Activated gamma-delta T cell (primary cell): Measurements from ENCODE around the gene AOPEP.
"Not testable (repeated sequence)": the region's sequence is repeated elsewhere in the genome, so short reads cannot be mapped to it uniquely, and the experiment has no call there.

ENCODE experiments used
- DNase-seq: peaks from one replicate; lab custom pipeline; 2025; lab: John Stamatoyannopoulos, UW

AOPEP gene

GRCh38 chr9:94847486-94847885 lies 121.0 kb downstream of the AOPEP start:
- DNase-seq, result no peak

- DNase-seq, result not testable (repeated sequence)
Observed at GRCh38 chr9:94848791-94849190, 122.3 kb downstream of the AOPEP start.

- DNase-seq, result no peak
Observed at GRCh38 chr9:94850540-94851434, 124.3 kb downstream of the AOPEP start.

GRCh38 chr9:94851467-94851866 lies 125.0 kb downstream of the AOPEP start:
- DNase-seq, result no peak

- DNase-seq, result no peak
Observed at GRCh38 chr9:94851892-94852291, 125.4 kb downstream of the AOPEP start.

- no peak for DNase-seq
Observed at GRCh38 chr9:94852373-94852772, 125.9 kb downstream of the AOPEP start.

GRCh38 chr9:94853887-94854286 lies 127.4 kb downstream of the AOPEP start:
- DNase-seq, result no peak

GRCh38 chr9:94855903-94856302 lies 129.4 kb downstream of the AOPEP start:
- no peak for DNase-seq

GRCh38 chr9:94857791-94858190 lies 131.3 kb downstream of the AOPEP start:
- no peak for DNase-seq

GRCh38 chr9:94859226-94859625 lies 132.7 kb downstream of the AOPEP start:
- no peak for DNase-seq

- no peak for DNase-seq
Observed at GRCh38 chr9:94859891-94860290, 133.4 kb downstream of the AOPEP start.

GRCh38 chr9:94860678-94861588 lies 134.4 kb downstream of the AOPEP start:
- DNase-seq, result no peak

- no peak for DNase-seq
Observed at GRCh38 chr9:94861589-94862272, 135.2 kb downstream of the AOPEP start.

- DNase-seq, result no peak
Observed at GRCh38 chr9:94864196-94864595, 137.7 kb downstream of the AOPEP start.

GRCh38 chr9:94864862-94865509 lies 138.5 kb downstream of the AOPEP start:
- no peak for DNase-seq

GRCh38 chr9:94865582-94866452 lies 139.3 kb downstream of the AOPEP start:
- DNase-seq, result no peak

- DNase-seq, result no peak
Observed at GRCh38 chr9:94866770-94867169, 140.3 kb downstream of the AOPEP start.

GRCh38 chr9:94867281-94867841 lies 140.9 kb downstream of the AOPEP start:
- DNase-seq, result no peak

GRCh38 chr9:94867842-94868312 lies 141.4 kb downstream of the AOPEP start:
- no peak for DNase-seq

- DNase-seq, result no peak
Observed at GRCh38 chr9:94868464-94868863, 142.0 kb downstream of the AOPEP start.
